Cardiac fibroblast (primary cell): ENCODE data around the gene SLC6A19.

Experiments used
- DNase-seq, 2 donors: peaks; one replicate each; pipeline versions ENCODE4 v3.0.0 to v3.0.0-alpha.2; 2010; ENCODE audit warnings: low read depth in 2 of 2
- H3K4me3 ChIP-seq, 2 donors: replicated peaks in 1 of 2; 1 replicate in 1 of 2; 2 replicates in 1 of 2; pipeline ENCODE4 v1.5.1; 2011; ENCODE audit warnings: low read depth in 2 of 2, low read length in 2 of 2, mild to moderate bottlenecking in 2 of 2, moderate library complexity in 1 of 2
- CTCF ChIP-seq: IDR thresholded peaks from one replicate; pipeline ENCODE4 v1.5.1; 2011; ENCODE audit warnings: low read depth, mild to moderate bottlenecking, low read length, inconsistent platforms

The SLC6A19 gene

GRCh38 chr5:1251678-1252580 is 50.5 kb downstream of the SLC6A19 start:
- no peak for DNase-seq
- no peak overlapping the region for H3K4me3 ChIP-seq
- no peak for TF ChIP-seq CTCF

DNA sequence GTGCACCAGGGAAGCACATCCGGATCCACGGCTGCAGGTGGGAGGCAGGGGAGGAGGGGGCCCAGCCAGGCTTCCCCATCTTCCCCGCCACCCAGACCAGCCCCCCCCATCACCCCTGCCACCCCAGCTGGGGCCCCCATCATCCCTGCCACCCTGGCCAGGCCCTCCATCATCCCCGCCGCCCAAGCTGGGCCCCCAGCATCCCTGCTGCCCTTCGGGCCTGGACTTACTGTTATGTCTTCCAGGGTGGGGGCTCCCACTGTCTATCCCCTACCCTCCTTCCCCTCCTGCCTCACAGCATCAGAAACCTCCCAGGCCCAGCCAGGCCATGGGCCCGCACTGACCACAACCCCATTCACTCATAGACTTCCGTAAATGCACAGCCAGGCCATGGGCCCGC is 51.3 kb downstream of the SLC6A19 start:
- DNase-seq: no peak
- no peak for TF ChIP-seq CTCF
- H3K4me3 ChIP-seq: no peak overlapping the region

DNA sequence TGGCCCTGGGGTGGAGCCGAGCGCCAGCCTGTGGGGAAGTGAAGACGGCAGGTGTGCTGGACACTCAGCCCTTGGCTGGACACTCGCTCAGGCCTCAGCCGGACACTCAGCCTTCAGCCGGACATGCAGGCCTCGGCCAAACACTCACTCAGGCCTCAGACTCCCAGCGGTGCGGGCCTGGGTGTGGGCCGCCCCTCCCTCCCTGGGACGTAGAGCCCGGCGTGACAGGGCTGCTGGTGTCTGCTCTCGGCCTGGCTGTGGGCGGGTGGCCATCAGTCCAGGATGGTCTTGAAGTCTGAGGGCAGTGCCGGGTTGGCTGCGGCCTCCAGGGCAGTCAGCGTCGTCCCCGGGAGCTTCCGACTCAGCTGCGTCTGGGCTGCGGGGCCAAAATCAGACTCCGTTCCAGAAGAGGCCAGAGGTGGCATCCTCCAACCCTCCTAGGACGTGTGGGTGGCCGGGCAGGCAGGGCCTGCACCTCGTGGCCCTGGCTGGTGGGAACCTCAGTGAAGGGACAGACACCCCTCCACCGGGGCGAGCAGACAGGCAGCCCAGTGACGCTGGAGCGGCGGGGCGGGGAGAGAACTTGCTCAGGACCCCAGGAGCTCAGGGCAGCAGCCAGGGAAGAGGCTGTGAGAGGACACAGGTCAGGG is 52.2 kb downstream of the SLC6A19 start:
- DNase-seq: no peak
- no peak overlapping the region for H3K4me3 ChIP-seq
- TF ChIP-seq CTCF: no peak

- no peak overlapping the region for H3K4me3 ChIP-seq
- no peak for DNase-seq
- no peak for TF ChIP-seq CTCF
Observed at GRCh38 chr5:1254196-1254595, 52.8 kb downstream of the SLC6A19 start.

GRCh38 chr5:1255081-1255561 is 53.7 kb downstream of the SLC6A19 start:
- TF ChIP-seq CTCF: no peak
- DNase-seq: no peak

GRCh38 chr5:1256776-1257175 is 55.4 kb downstream of the SLC6A19 start:
- no peak overlapping the region for H3K4me3 ChIP-seq

More at GRCh38 chr5:1255081-1255561, 53.7 kb downstream of the SLC6A19 start:
- no peak overlapping the region for H3K4me3 ChIP-seq

More at GRCh38 chr5:1256776-1257175, 55.4 kb downstream of the SLC6A19 start:
- no peak for TF ChIP-seq CTCF
- DNase-seq: no peak
